ENCODE data around the gene BOK.

DNA sequence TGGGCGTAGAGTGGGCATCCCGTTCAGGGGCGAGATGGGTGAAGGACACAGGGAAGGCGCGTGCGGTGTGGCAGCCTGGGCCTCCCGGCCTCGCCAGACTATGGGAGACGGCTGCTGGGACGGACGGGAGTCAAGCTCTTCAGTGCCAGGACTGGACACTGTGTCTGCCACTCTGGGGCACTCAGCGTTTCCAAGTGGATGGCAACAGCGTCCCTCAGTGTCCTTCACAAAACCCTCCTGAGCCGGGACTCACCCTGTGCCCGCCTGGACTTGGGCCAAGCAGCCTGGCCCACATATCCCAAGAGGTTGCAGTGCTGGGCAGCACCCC lies 16.3 kb upstream of the BOK start:
- TF ChIP-seq EZH2 (IDR thresholded peaks at IDR 0.05) (no peak), POLR2AphosphoS5 (IDR thresholded peaks at IDR 0.05; ENCODE audit: borderline replicate concordance, low read depth, low read length) (no peak)
